RPMI7951 (cell line): ENCODE data around the gene SLC24A4. TPM values are rescaled to one million over a fixed set of nuclear protein-coding genes. Genes with fewer than 3 reads are reported as not detected.

Experiments used
- DNase-seq: peaks from one replicate; pipeline ENCODE4 v3.0.0-alpha.2; 2012; ENCODE audit warnings: low read depth
- total RNA-seq: library from RNA; depleted of rRNA; stranded (reverse); fragments of >200 nt; shearing (Covaris generic); gene quantifications from 2 replicates; pipeline ENCODE4 v1.2.3, GENCODE V29; 2014

The SLC24A4 gene
- total RNA-seq, 1 experiment from 2014 or later: not detected

- DNase-seq: no peak
Observed at GRCh38 chr14:92458136-92459029, 135.4 kb downstream of the SLC24A4 start.

DNA sequence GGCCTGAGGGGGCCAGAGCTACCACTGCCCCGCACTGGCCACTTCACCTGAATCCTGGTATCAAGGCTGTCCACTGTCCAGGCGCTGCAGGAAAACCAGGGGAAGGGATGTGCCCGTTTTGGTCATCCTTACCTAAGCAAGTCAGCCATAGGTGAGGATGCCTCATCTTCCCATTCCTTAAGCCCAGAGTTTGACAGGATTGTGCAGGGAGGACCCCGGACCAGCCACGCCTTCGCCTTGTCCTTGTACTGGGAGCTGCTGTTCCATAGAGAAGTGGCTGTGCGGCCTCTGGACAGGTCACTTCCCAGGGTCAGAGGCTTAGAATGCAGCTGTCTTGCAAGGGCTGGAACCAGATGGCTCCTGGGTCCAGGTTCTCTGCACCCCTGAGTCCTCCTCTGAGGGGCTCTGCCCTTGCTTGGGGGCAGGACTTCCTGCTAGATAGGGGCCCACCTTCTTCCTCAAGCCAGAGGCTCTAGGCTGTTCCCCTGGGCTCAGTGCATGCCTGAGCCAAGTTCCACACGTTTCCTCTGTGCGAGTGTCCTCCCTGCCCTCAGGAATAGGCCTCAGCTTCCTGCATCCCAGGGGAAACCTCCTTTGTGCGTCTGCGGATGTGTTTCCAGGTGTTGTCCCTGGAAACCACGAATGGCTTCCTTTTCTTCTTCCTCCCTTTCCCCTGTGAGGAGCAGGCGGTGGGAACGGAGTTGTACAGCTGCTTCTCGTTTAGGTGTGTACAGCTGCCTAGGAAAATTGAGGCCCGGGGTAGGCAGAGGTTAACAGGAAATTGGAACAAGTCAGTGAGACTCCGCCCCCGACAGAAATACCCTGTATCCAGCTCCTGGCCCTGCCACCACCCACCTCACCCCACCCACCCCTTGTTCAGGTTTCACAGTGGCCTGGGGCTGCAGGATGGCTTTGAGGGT lies 136.3 kb downstream of the SLC24A4 start:
- DNase-seq: peak; percentile 9

- no peak for DNase-seq
Observed at GRCh38 chr14:92459950-92460421, 137.0 kb downstream of the SLC24A4 start.

DNA sequence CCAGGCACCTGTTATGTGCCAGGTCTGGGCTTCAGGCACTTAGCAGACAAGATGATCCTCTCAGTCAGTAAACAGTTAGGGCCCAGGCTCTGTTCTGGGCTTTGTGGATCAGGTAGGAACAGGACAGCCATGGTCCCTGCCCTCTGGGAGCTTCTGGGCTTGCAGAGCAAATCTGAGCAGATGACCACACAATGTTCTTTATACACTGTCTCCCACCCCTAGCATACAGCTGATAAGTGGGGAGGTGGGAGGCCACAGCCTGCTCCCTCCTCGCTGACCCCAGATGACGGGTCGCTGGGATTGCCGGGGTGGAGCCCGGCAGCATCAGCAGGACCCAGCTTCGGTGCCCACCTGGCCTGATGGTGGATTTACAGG lies 137.6 kb downstream of the SLC24A4 start:
- DNase-seq: no peak

GRCh38 chr14:92460916-92461579 lies 138.1 kb downstream of the SLC24A4 start:
- DNase-seq: peak; percentile 14

DNA sequence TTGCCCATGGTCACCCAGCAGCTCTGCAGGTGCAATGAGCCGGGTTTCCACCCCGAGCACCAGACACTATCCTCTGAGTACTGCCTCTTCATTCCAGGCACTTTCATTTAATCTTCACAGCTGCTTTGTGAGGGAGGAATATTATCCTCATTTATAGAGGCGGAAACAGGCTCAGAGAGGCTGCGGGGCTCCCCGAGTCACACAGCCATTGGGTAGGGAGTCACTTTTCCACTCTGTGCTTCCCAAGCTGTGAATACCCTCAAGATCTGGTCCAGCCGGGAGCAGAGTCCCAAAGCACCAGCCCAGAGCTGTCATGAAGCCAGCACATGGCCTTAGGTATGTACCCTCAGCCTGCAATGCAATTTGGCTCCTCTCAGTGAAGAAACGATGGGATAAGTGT lies 138.9 kb downstream of the SLC24A4 start:
- no peak for DNase-seq

DNA sequence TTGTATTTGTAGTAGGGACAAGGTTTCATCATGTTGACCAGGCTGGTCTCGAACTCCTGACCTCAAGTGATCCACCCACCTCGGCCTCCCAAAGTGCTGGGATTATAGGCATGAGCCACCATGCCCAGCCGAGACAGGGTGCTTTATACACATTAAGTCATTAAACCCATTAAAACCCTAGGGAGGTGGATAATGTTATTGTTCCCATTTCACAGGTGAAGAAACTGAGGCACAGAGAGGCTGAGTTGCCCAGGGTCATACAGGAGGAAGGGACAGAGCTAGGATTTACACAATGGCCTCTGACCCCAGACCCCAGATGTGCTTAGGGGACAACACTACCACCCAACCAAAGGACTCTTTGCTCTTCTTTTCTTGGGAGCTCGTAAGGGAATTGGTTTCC lies 139.6 kb downstream of the SLC24A4 start:
- DNase-seq: no peak

- DNase-seq: no peak
Observed at GRCh38 chr14:92463141-92463540, 140.2 kb downstream of the SLC24A4 start.

- DNase-seq: no peak
Observed at GRCh38 chr14:92464156-92464555, 141.2 kb downstream of the SLC24A4 start.

- no peak for DNase-seq
Observed at GRCh38 chr14:92464716-92465115, 141.8 kb downstream of the SLC24A4 start.

- no peak for DNase-seq
Observed at GRCh38 chr14:92465353-92466055, 142.5 kb downstream of the SLC24A4 start.

- no peak for DNase-seq
Observed at GRCh38 chr14:92466059-92466458, 143.1 kb downstream of the SLC24A4 start.

DNA sequence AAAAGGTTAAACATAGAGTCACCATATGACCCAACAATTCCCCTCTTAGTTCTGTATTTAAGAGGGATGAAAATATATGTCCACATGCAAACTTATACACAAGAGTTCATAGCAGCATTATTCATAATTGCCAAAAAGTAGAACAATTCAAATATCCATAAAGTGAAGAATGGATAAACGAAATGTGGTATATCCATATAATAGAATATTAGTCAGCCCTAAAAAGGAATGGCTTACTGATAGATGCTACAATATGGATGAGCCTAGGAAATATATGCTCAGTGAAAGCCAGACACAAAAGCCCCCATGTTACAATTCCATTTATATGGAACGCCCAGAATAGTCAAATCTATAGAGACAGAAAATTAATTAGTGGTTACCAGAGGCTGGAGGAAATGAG lies 146.6 kb downstream of the SLC24A4 start:
- DNase-seq: no peak

GRCh38 chr14:92470215-92470614 lies 147.2 kb downstream of the SLC24A4 start:
- peak; percentile 94 for DNase-seq

DNA sequence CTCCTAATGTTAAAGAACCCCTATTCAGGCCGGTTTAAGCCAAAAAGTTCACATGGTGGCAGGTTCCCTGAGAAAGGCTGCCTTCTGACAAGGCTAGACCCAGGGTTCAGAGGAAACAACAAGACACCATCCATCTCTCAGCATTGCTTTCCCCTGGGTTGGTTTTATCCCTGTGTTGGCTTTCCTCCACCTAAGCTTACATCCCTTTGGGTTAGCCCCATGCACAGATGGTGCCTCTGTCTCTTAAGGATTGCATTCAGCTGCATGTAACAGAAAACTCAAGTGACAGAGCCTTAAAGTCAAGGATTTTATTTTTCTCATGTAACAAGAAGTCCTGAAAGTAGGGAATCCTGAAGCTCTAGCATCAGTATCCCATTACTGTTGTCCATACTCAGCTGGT lies 147.8 kb downstream of the SLC24A4 start:
- DNase-seq: peak; percentile 40

- DNase-seq: peak; percentile 95
Observed at GRCh38 chr14:92471919-92472318, 149.0 kb downstream of the SLC24A4 start.

- peak; percentile 54 for DNase-seq
Observed at GRCh38 chr14:92472860-92473259, 149.9 kb downstream of the SLC24A4 start.

DNA sequence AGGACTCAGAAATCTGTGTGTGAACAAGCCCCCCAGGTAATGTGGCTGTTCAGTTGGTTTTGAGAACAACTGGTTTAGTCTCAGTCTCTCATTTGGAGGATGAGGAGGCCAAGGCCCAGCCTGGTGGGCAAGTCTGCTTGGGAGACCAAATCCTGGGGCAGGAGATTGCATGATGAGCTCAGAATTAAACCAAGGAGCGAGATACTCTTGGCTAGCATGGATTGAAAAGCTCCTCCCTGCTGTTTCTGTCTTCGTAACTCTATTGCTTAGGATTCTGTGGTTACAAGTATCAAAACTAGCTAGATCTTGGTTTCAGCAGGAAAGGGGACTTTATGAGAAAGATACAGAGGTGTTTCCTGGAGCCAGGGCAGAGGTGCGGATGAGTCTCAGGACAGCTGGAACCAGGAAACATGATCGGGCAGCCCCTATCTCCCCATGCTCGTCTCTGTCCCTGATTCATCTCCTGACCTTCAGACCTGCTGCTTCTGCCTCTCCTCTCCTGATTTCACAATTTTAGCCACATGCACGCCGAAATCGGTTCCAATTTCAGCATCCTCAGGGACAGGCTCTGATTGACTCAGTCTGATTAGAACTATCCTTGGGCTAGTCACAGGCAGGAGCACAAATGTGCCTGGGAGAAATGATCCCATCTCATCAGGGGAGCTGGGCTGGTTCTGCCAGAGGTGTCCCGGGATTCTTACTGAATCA lies 150.4 kb downstream of the SLC24A4 start:
- DNase-seq: peak; percentile 93

- peak; percentile 36 for DNase-seq
Observed at GRCh38 chr14:92473969-92474535, 151.1 kb downstream of the SLC24A4 start.

- DNase-seq: no peak
Observed at GRCh38 chr14:92475037-92475436, 152.1 kb downstream of the SLC24A4 start.
